Lower lobe of right lung (tissue), 2 donors: ENCODE data around the gene FMN1. TPM values are rescaled to one million over a fixed set of nuclear protein-coding genes. Genes with fewer than 3 reads are reported as not detected.

Experiments
- ATAC-seq, 2 donors: fragments of 200-7000 bp; cut with Tn5 transposase; one replicate each; pipeline ENCODE4 v1.9.1; 2020 to 2022; ENCODE audit warnings: mild to moderate bottlenecking in 2 of 2, moderate library complexity in 2 of 2
- DNase-seq: peaks from one replicate; pipeline ENCODE4 v3.0.0-alpha.2; 2020
- H3K27ac ChIP-seq: fragments of 200-600 bp; one replicate; pipeline ENCODE4 v1.8.0; 2022
- H3K27me3 ChIP-seq: fragments of 200-600 bp; one replicate; pipeline ENCODE4 v1.8.0; 2022; ENCODE audit warnings: low read depth
- H3K36me3 ChIP-seq: fragments of 200-600 bp; one replicate; pipeline ENCODE4 v1.8.0; 2022; ENCODE audit warnings: mild to moderate bottlenecking
- H3K4me1 ChIP-seq: fragments of 200-600 bp; one replicate; pipeline ENCODE4 v1.8.0; 2022
- H3K4me3 ChIP-seq: fragments of 200-600 bp; one replicate; pipeline ENCODE4 v1.8.0; 2022; ENCODE audit warnings: mild to moderate bottlenecking
- H3K9me3 ChIP-seq: fragments of 200-600 bp; one replicate; pipeline ENCODE4 v1.8.0; 2022
- intact Hi-C: fragments of 100-400 bp; cut with DNase I; formaldehyde crosslinking; loops from one replicate; pipeline ENCODE4 v1.11.0; 2022
- total RNA-seq: library from RNA; stranded (reverse); fragmentation: NEBNext Ultra II Directional; extraction: Animal tissue kit (Norgen Biotek cat#: 25700); gene quantifications from one replicate; pipeline ENCODE4 v1.2.1, GENCODE V29; 2021
- TF ChIP-seq, protein P1 (sequence below): fragments of 200-600 bp; IDR thresholded peaks from one replicate; pipeline ENCODE4 v1.8.0; 2022; ENCODE audit warnings: antibody characterized with exemption, mild to moderate bottlenecking
- donor health status: DM: no; HTN: yes; CAD: no; lungs with severe emphysema.

The FMN1 gene
- total RNA-seq, 1 donor from 2014 or later = 38.8 TPM

GRCh38 chr15:32838338-32838737, 356.2 kb downstream of the FMN1 start:
- DNase-seq (no peak), ATAC-seq (no peak)
- Histone ChIP-seq H3K4me3 (no peak overlapping the region), H3K9me3 (no peaks in the 10 kb centered on the region), H3K36me3 (no peaks in the 10 kb centered on the region), H3K27ac (no peak overlapping the region), H3K27me3 (no peaks in the 10 kb centered on the region), H3K4me1 (no peaks in the 10 kb centered on the region)
- TF ChIP-seq, protein P1, sequence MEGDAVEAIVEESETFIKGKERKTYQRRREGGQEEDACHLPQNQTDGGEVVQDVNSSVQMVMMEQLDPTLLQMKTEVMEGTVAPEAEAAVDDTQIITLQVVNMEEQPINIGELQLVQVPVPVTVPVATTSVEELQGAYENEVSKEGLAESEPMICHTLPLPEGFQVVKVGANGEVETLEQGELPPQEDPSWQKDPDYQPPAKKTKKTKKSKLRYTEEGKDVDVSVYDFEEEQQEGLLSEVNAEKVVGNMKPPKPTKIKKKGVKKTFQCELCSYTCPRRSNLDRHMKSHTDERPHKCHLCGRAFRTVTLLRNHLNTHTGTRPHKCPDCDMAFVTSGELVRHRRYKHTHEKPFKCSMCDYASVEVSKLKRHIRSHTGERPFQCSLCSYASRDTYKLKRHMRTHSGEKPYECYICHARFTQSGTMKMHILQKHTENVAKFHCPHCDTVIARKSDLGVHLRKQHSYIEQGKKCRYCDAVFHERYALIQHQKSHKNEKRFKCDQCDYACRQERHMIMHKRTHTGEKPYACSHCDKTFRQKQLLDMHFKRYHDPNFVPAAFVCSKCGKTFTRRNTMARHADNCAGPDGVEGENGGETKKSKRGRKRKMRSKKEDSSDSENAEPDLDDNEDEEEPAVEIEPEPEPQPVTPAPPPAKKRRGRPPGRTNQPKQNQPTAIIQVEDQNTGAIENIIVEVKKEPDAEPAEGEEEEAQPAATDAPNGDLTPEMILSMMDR = no peak
- intact Hi-C loops = no loop called here

GRCh38 chr15:32837935-32838334, 356.6 kb downstream of the FMN1 start:
- DNase-seq (no peak), ATAC-seq (no peak)
- H3K9me3 ChIP-seq = no peaks in the 10 kb centered on the region
- TF ChIP-seq, protein P1 = no peak
- no peaks in the 10 kb centered on the region for H3K27me3 ChIP-seq
- no peaks in the 10 kb centered on the region for H3K36me3 ChIP-seq
- no peak overlapping the region for H3K4me3 ChIP-seq
- no peaks in the 10 kb centered on the region for H3K4me1 ChIP-seq
- intact Hi-C loops = no loop called here
- no peak overlapping the region for H3K27ac ChIP-seq

- no peaks in the 10 kb centered on the region for H3K36me3 ChIP-seq
- TF ChIP-seq, protein P1 = no peak
- no peak overlapping the region for H3K27ac ChIP-seq
- H3K9me3 ChIP-seq = no peaks in the 10 kb centered on the region
- DNase-seq = no peak
- no peaks in the 10 kb centered on the region for H3K4me1 ChIP-seq
- intact Hi-C loops = no loop called here
- H3K4me3 ChIP-seq = no peak overlapping the region
- no peaks in the 10 kb centered on the region for H3K27me3 ChIP-seq
- ATAC-seq = no peak
Observed at GRCh38 chr15:32834156-32834555, 360.4 kb downstream of the FMN1 start.

DNA sequence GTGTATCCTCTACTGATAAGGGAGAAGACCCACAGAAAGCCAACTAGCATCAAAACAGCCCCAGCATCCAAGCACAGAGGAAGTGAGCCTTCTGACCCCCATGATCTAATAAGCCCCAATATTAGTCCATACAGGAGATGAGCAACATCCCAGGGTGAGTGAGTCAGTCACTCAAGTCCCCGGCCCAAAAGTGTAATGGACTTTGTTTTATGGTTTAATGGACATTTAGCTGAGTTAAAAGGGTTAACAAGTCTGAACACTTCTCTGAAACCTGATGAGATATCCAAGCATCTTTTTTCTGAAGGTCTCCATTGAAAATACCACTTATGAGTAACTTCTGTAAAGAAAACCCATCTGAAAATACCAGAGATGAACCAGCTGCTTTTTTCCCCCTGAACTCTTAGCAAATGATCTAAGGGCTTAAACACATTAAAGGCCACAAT, 361.1 kb downstream of the FMN1 start:
- intact Hi-C loops = no loop called here
- no peak for ATAC-seq
- no peak for DNase-seq
- no peak overlapping the region for H3K4me3 ChIP-seq
- H3K27me3 ChIP-seq = no peaks in the 10 kb centered on the region
- H3K36me3 ChIP-seq = no peaks in the 10 kb centered on the region
- H3K9me3 ChIP-seq = no peaks in the 10 kb centered on the region
- H3K4me1 ChIP-seq = no peaks in the 10 kb centered on the region
- TF ChIP-seq, protein P1 = no peak
- no peak overlapping the region for H3K27ac ChIP-seq

DNA sequence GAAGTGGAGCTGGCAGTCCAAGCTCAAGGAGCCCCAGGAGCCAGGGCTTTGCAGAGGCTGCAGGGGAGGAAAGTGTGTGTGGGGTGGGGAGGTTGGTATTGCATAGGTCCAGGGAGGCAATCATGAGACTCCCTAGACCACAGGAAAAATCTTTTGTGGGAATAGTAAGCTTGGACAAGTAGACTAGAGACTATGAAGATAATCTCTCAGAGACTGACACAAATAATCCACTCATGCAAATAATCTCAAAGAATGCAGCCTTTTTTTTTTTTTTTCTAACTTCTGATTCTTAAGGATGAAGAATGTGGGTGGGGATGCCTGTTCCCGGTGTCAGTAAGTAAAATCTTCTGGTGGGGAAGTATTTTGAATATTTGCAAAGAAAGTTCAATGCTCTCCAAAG, 363.0 kb downstream of the FMN1 start:
- TF ChIP-seq, protein P1 = no peak
- Histone ChIP-seq H3K9me3 (no peaks in the 10 kb centered on the region), H3K36me3 (no peaks in the 10 kb centered on the region)

DNA sequence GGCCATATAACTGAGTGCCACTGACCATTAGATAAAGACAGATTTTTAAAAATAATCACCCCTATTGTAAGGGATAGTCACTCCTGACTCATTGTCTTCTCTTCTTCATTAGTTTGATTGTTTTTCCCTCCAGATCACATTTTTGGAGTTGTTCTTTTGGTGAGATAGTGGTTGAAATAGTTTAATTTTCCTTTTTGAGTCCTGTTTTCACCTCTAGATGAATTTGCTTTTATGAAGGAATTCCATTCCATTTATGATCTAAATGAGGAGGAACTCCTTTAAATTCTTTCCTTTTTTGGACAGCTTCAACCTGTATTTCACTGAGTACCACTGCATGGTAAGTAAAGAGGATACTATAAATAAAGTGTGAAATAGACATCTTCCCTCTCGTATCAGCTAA, 364.3 kb downstream of the FMN1 start:
- TF ChIP-seq, protein P1 = no peak
- Histone ChIP-seq H3K4me3 (no peak overlapping the region), H3K27ac (no peak overlapping the region), H3K9me3 (no peaks in the 10 kb centered on the region), H3K36me3 (no peaks in the 10 kb centered on the region), H3K4me1 (no peaks in the 10 kb centered on the region), H3K27me3 (no peaks in the 10 kb centered on the region)
- intact Hi-C loops = no loop called here
- ATAC-seq (no peak), DNase-seq (no peak)

More for the DNA sequence above, 363.0 kb downstream of the FMN1 start:
- DNase-seq (no peak), ATAC-seq (no peak)
- intact Hi-C loops = no loop called here
- no peak overlapping the region for H3K27ac ChIP-seq
- no peak overlapping the region for H3K4me3 ChIP-seq
- no peaks in the 10 kb centered on the region for H3K27me3 ChIP-seq
- no peaks in the 10 kb centered on the region for H3K4me1 ChIP-seq
